ENCODE results near the gene ARHGAP26. TPM values are rescaled to one million over a fixed set of nuclear protein-coding genes. Genes with fewer than 3 reads are reported as not detected.

Gene ARHGAP26
- total and polyA plus RNA-seq, 10 donors: 4.2 to 148 (median 55.5) TPM

DNA sequence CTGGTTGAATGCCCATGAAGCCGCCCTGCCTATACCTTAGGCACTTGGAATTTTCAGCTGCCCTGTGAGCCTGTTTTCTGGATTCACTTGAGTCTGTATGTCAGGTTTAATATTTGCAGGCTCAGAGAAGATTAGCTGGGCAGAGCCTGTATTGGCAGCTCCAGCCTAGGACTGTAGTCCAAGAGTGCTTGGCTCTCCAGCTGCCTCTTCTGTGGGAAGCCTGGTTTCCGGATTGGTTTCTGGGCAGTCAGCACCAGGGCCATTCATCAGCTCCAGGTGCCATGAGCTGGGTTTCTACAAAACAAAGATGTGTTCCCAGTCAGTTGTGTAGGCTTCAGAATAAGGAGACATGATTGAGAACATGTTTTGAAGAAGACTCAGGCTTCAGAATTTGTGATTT, 90.1 kb downstream of the ARHGAP26 start:
- TF ChIP-seq POLR2AphosphoS5 (IDR thresholded peaks at IDR 0.05) (no peak), POLR2A (IDR thresholded peaks at IDR 0.05) (no peak)
- TF ChIP-seq, protein P1, sequence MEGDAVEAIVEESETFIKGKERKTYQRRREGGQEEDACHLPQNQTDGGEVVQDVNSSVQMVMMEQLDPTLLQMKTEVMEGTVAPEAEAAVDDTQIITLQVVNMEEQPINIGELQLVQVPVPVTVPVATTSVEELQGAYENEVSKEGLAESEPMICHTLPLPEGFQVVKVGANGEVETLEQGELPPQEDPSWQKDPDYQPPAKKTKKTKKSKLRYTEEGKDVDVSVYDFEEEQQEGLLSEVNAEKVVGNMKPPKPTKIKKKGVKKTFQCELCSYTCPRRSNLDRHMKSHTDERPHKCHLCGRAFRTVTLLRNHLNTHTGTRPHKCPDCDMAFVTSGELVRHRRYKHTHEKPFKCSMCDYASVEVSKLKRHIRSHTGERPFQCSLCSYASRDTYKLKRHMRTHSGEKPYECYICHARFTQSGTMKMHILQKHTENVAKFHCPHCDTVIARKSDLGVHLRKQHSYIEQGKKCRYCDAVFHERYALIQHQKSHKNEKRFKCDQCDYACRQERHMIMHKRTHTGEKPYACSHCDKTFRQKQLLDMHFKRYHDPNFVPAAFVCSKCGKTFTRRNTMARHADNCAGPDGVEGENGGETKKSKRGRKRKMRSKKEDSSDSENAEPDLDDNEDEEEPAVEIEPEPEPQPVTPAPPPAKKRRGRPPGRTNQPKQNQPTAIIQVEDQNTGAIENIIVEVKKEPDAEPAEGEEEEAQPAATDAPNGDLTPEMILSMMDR (IDR thresholded peaks at IDR 0.05 in 8 of 11, conservative IDR thresholded peaks at IDR 0.05 in 3 of 11): no peak
- no peak for DNase-seq
- Histone ChIP-seq H3K36me3 (no peaks in the 10 kb centered on the region), H3K27me3 (replicated peaks in 1 of 7) (no peaks in the 10 kb centered on the region), H3K4me1 (peaks cover 0 to 68% (median 18%) of the 10 kb centered on the region in 6 donors), H3K9me3 (no peaks in the 10 kb centered on the region), H3K4me3 (no peak overlapping the region), H3K27ac (no peak overlapping the region)
- WGBS, 5 donors: 75 to 87% (median 81%) methylated on average over 2 of the region's 2 CpGs
- intact Hi-C loops (cut with DNase I; ENCODE audit: low total_unique reads): loop anchor here (10.0 kb wide), 1 partner anchor 105 kb away; no protein-coding TSS in a partner anchor

DNA sequence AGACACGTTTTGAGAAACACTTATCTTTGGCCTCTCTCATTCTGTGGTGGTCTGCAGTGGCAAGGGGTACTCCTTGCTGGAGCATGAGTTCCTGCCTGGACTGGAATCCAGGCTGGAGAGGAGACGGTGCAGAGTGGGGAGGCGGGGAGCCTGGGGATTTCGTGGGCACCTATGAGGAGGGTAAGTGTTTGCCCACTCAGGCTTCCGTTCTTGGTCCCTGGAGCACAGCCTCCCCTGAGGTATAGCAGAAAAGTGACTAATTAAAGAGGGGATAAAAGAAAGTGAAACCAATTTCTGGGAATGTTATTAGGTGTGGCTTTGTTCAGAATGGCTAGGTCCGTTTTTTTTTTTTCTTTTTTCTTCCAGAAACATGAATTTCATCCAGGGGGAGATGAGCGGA, 90.8 kb downstream of the ARHGAP26 start:
- H3K4me1 ChIP-seq: peaks cover 0 to 75% (median 18%) of the 10 kb centered on the region in 6 donors
- no peaks in the 10 kb centered on the region for H3K27me3 ChIP-seq (replicated peaks in 1 of 7)
- intact Hi-C loops (cut with DNase I; ENCODE audit: low total_unique reads): loop anchor here (10.0 kb wide), 1 partner anchor 106 kb away; no protein-coding TSS in a partner anchor
- 48 to 75% (median 59%) methylated on average over 7 of the region's 7 CpGs for WGBS, 5 donors
- no peak for DNase-seq
- TF ChIP-seq, protein P1 (IDR thresholded peaks at IDR 0.05 in 8 of 11, conservative IDR thresholded peaks at IDR 0.05 in 3 of 11): no peak
- TF ChIP-seq POLR2AphosphoS5 (IDR thresholded peaks at IDR 0.05) (no peak), POLR2A (IDR thresholded peaks at IDR 0.05) (no peak)
- no peaks in the 10 kb centered on the region for H3K9me3 ChIP-seq
- H3K4me3 ChIP-seq: no peak overlapping the region
- H3K27ac ChIP-seq: no peak overlapping the region
- no peaks in the 10 kb centered on the region for H3K36me3 ChIP-seq

DNA sequence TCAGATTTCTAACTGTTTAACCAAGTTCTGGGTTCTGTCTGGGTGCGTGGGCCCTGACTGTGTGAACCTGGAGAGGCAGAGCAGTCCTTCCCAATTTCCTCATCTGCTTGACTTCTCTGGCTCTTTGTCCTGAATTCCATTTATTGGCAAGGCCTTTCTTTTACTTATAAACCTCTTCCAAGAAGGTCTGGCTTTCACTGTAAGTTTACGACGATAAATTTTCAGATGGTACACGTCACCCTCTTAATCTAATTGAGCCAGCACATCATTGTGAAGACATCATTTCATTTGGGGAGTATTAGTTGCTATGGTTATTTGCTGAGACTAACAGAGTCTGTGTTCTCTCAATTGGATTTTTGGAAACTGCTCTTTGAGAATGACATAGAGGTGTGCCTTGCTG, 92.4 kb downstream of the ARHGAP26 start:
- intact Hi-C loops (cut with DNase I; ENCODE audit: low total_unique reads): loop anchor here (10.0 kb wide), 1 partner anchor 108 kb away; no protein-coding TSS in a partner anchor
- Histone ChIP-seq H3K27ac (peak overlapping the region in 2 of 8 donors; percentile 6 to 45), H3K27me3 (replicated peaks in 1 of 7) (no peaks in the 10 kb centered on the region)

DNA sequence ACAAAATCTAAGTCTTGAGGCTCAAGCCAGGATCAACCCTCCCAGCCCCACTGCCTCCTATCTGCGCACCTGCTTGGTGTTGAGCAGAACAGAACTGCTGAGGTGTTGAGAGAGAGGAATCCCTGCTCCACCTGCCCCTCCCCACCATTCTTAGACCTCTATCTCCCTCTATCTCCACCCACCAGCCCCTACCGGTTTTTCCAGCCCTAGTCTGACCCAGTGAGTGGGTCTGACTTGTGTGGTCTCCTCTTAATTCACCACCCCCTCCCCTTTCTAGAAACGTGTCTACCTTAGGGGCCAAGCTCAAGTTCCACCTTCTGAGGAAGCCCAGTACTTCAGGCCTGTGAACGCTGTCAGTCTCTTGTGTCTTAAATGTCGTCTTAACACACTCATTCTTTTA, 93.7 kb downstream of the ARHGAP26 start:
- H3K27me3 ChIP-seq (replicated peaks in 1 of 7): no peaks in the 10 kb centered on the region
- peaks cover 0 to 80% (median 25%) of the 10 kb centered on the region in 6 donors for H3K4me1 ChIP-seq
- no peak for TF ChIP-seq POLR2AphosphoS5 (IDR thresholded peaks at IDR 0.05)
- TF ChIP-seq, protein P1 (IDR thresholded peaks at IDR 0.05 in 8 of 11, conservative IDR thresholded peaks at IDR 0.05 in 3 of 11): no peak
- TF ChIP-seq POLR2A (IDR thresholded peaks at IDR 0.05): no peak
- H3K27ac ChIP-seq: peak overlapping the region in 2 of 8 donors; percentile 26 to 45
- WGBS, 5 donors: 73 to 84% (median 80%) methylated on average over 5 of the region's 5 CpGs
- no peak for DNase-seq
- no peaks in the 10 kb centered on the region for H3K9me3 ChIP-seq
- no peaks in the 10 kb centered on the region for H3K36me3 ChIP-seq
- intact Hi-C loops (cut with DNase I; ENCODE audit: low total_unique reads): loop anchor here (10.0 kb wide), 1 partner anchor 109 kb away; no protein-coding TSS in a partner anchor
- no peak overlapping the region for H3K4me3 ChIP-seq

More for the DNA sequence above, 92.4 kb downstream of the ARHGAP26 start:
- no peak for TF ChIP-seq POLR2AphosphoS5 (IDR thresholded peaks at IDR 0.05)
- Histone ChIP-seq H3K9me3 (no peaks in the 10 kb centered on the region), H3K4me1 (peaks cover 0 to 80% (median 24%) of the 10 kb centered on the region in 6 donors), H3K36me3 (no peaks in the 10 kb centered on the region), H3K4me3 (no peak overlapping the region)
- no peak for DNase-seq
- 80 to 93% (median 86%) methylated on average over 4 of the region's 4 CpGs for WGBS, 5 donors
